H9 (cell line): ENCODE measurements around the gene VWA8. TPM values are rescaled to one million over a fixed set of nuclear protein-coding genes. Genes with fewer than 3 reads are reported as not detected.

Experiments
- DNase-seq: peaks from one replicate; pipeline ENCODE4 v3.0.0-alpha.2; 2017
- H2AFZ ChIP-seq: one replicate; pipeline ENCODE4 v1.6.1; 2013; ENCODE audit warnings: mild to moderate bottlenecking, low read length, control low read depth, moderate library complexity
- H2AK5ac ChIP-seq: 2 replicates; pipeline ENCODE4 v1.6.1; 2013; ENCODE audit warnings: low read length, control low read depth, mixed read lengths; ENCODE audit not compliant: insufficient read length
- H2BK120ac ChIP-seq: one replicate; pipeline ENCODE4 v1.6.1; 2013; ENCODE audit warnings: low read depth, mild to moderate bottlenecking, low read length, control low read depth, inconsistent platforms; ENCODE audit not compliant: poor library complexity, severe bottlenecking
- H2BK12ac ChIP-seq: 2 replicates; pipeline ENCODE4 v1.6.1; 2013; ENCODE audit warnings: low read length, control low read depth, mixed read lengths, low read depth; ENCODE audit not compliant: insufficient read length
- H2BK15ac ChIP-seq: 2 replicates; pipeline ENCODE4 v1.6.1; 2013; ENCODE audit warnings: low read depth, low read length, control low read depth
- H2BK20ac ChIP-seq: one replicate; pipeline ENCODE4 v1.6.1; 2013; ENCODE audit warnings: low read depth, mild to moderate bottlenecking, low read length, control low read depth, inconsistent platforms; ENCODE audit not compliant: poor library complexity, severe bottlenecking
- H2BK5ac ChIP-seq: 2 replicates; pipeline ENCODE4 v1.6.1; 2013; ENCODE audit warnings: low read length, control low read depth, mixed read lengths; ENCODE audit not compliant: insufficient read length
- H3K14ac ChIP-seq: 2 replicates; pipeline ENCODE4 v1.6.1; 2013; ENCODE audit warnings: low read length, control low read depth; ENCODE audit not compliant: insufficient read depth
- H3K18ac ChIP-seq: 2 replicates; pipeline ENCODE4 v1.6.1; 2013; ENCODE audit warnings: low read depth, mild to moderate bottlenecking, mixed read lengths, low read length, control low read depth; ENCODE audit not compliant: insufficient read length
- H3K23ac ChIP-seq: 2 replicates; pipeline ENCODE4 v1.6.1; 2013; ENCODE audit warnings: low read length, control low read depth, mixed read lengths, low read depth; ENCODE audit not compliant: insufficient read length
- H3K23me2 ChIP-seq: 2 replicates; pipeline ENCODE4 v1.6.1; 2013; ENCODE audit warnings: low read depth, mild to moderate bottlenecking, mixed read lengths, low read length, control low read depth; ENCODE audit not compliant: insufficient read length, poor library complexity, severe bottlenecking
- H3K27ac ChIP-seq: 2 replicates; pipeline ENCODE4 v1.5.1; 2013; ENCODE audit warnings: low read length, control low read depth, mixed read lengths, low read depth; ENCODE audit not compliant: insufficient read length
- H3K27me3 ChIP-seq: 2 replicates; pipeline ENCODE4 v1.6.1; 2013; ENCODE audit warnings: low read length, control low read depth, inconsistent platforms; ENCODE audit not compliant: insufficient read depth
- H3K4ac ChIP-seq: 2 replicates; pipeline ENCODE4 v1.6.1; 2013; ENCODE audit warnings: low read depth, mild to moderate bottlenecking, control low read depth, inconsistent platforms, low read length, moderate library complexity
- H3K4me1 ChIP-seq: 2 replicates; pipeline ENCODE4 v1.6.1; 2013; ENCODE audit warnings: low read length, control low read depth, inconsistent platforms; ENCODE audit not compliant: insufficient read depth
- H3K4me2 ChIP-seq: 2 replicates; pipeline ENCODE4 v1.6.1; 2013; ENCODE audit warnings: low read length, control low read depth, mixed read lengths; ENCODE audit not compliant: insufficient read length, insufficient read depth
- H3K56ac ChIP-seq: 2 replicates; pipeline ENCODE4 v1.6.1; 2013; ENCODE audit warnings: low read depth, mild to moderate bottlenecking, mixed read lengths, low read length, control low read depth; ENCODE audit not compliant: insufficient read length
- H3K79me1 ChIP-seq: 2 replicates; pipeline ENCODE4 v1.6.1; 2013; ENCODE audit warnings: low read depth, mild to moderate bottlenecking, moderate library complexity, low read length, control low read depth, inconsistent platforms; ENCODE audit not compliant: insufficient read depth, poor library complexity, severe bottlenecking
- H3K79me2 ChIP-seq: 2 replicates; pipeline ENCODE4 v1.6.1; 2013; ENCODE audit warnings: low read length, control low read depth, inconsistent platforms; ENCODE audit not compliant: insufficient read depth
- H3K9ac ChIP-seq: 2 replicates; pipeline ENCODE4 v1.6.1; 2013; ENCODE audit warnings: low read length, control low read depth, mixed read lengths; ENCODE audit not compliant: insufficient read length; ENCODE audit errors: extremely low read depth
- H3K9me3 ChIP-seq: one replicate; pipeline ENCODE4 v1.6.1; 2013; ENCODE audit warnings: low read depth, low read length, inconsistent platforms; ENCODE audit not compliant: control insufficient read depth
- H3T11ph ChIP-seq: one replicate; pipeline ENCODE4 v1.6.1; 2013; ENCODE audit warnings: mild to moderate bottlenecking, low read length, control low read depth, inconsistent platforms
- H4K20me1 ChIP-seq: one replicate; pipeline ENCODE4 v1.6.1; 2013; ENCODE audit not compliant: control insufficient read depth, insufficient read length, insufficient read depth
- H4K5ac ChIP-seq: 2 replicates; pipeline ENCODE4 v1.6.1; 2013; ENCODE audit warnings: low read depth, mild to moderate bottlenecking, mixed read lengths, low read length, control low read depth; ENCODE audit not compliant: insufficient read length
- H4K8ac ChIP-seq: replicated peaks from 2 replicates; pipeline ENCODE4 v1.6.1; 2013; ENCODE audit warnings: low read length, control low read depth, mixed read lengths, low read depth; ENCODE audit not compliant: insufficient read length
- H4K91ac ChIP-seq: 2 replicates; pipeline ENCODE4 v1.6.1; 2013; ENCODE audit warnings: low read depth, mild to moderate bottlenecking, moderate library complexity, mixed read lengths, low read length, control low read depth; ENCODE audit not compliant: insufficient read length
- H3K27ac Mint-ChIP-seq, 3 experiments: 2 replicates in 2 of 3; 3 replicates in 1 of 3; pipeline ENCODE4 v1.8.0; 2020 to 2021; ENCODE audit warnings: mixed read lengths in 3 of 3, mild to moderate bottlenecking in 1 of 3, moderate library complexity in 1 of 3
- H3K27me3 Mint-ChIP-seq: 2 replicates; pipeline ENCODE4 v1.8.0; 2021; ENCODE audit warnings: low read depth, mild to moderate bottlenecking, moderate library complexity, mixed read lengths
- H3K36me3 Mint-ChIP-seq, 3 experiments: 2 replicates in 2 of 3; 3 replicates in 1 of 3; pipeline ENCODE4 v1.8.0; 2020 to 2021; ENCODE audit warnings: low read depth in 3 of 3, mixed read lengths in 3 of 3; ENCODE audit not compliant: insufficient read depth in 1 of 3
- H3K4me1 Mint-ChIP-seq, 2 experiments: 2 replicates each; pipeline ENCODE4 v1.8.0; 2020; ENCODE audit warnings: mixed read lengths in 2 of 2
- H3K4me3 Mint-ChIP-seq, 2 experiments: 2 replicates in 1 of 2; 3 replicates in 1 of 2; pipeline ENCODE4 v1.8.0; 2020 to 2021; ENCODE audit warnings: mild to moderate bottlenecking in 2 of 2, mixed read lengths in 2 of 2, moderate library complexity in 1 of 2
- H3K9me3 Mint-ChIP-seq, 2 experiments: 2 replicates in 1 of 2; 3 replicates in 1 of 2; pipeline ENCODE4 v1.8.0; 2020; ENCODE audit warnings: mild to moderate bottlenecking in 2 of 2, mixed read lengths in 2 of 2, moderate library complexity in 1 of 2
- WGBS: extraction: QIAGEN DNeasy Blood & Tissue Kit; methylation state at CpG from one replicate; pipeline ENCODE4 v1.1.7; 2013; ENCODE audit warnings: missing lambda C conversion rate, low lambda C conversion rate, mixed read lengths; ENCODE audit not compliant: insufficient read length; ENCODE audit errors: extremely low coverage; 5-methylcytosine and 5-hydroxymethylcytosine counted together
- total RNA-seq: library from RNA; stranded (reverse); gene quantifications from 2 replicates; pipeline ENCODE4 v1.2.1, GENCODE V29; 2021
- TF ChIP-seq, protein P1 (sequence below): fragments of 200-600 bp; sonication (generic); conservative IDR thresholded peaks from 3 replicates; pipeline ENCODE4 v1.8.0; 2021; ENCODE audit warnings: antibody characterized with exemption, mild to moderate bottlenecking

Gene VWA8
- total RNA-seq, 1 experiment from 2014 or later: 17.4 TPM

DNA sequence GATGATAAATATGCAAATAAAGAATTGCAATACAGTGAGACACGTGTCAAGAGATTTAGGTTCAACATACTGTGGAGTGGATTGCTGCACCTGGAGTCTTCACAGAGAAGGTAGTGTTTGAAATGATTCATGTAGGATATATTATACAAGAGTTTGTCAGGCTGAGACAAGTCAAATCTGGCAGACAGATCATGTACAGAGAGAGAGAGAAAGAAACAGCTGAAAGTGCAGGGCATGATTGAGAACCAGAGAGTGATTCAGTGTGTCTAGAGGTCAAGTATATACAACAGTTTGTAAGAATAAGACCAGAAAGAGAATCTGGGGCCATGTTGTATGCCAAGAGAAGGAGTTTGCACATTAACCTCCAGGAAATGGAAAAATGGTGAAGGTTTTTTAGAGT, 2.1 kb upstream of the VWA8 start:
- Histone ChIP-seq H4K91ac (no peak overlapping the region), H3K27me3 (no peaks in the 10 kb centered on the region), H4K8ac (no peak overlapping the region), H2BK5ac (no peak overlapping the region), H3K56ac (no peak overlapping the region), H2BK20ac (no peak overlapping the region), H3K27ac (no peak overlapping the region), H3K4ac (no peak overlapping the region), H3K23me2 (peaks cover 3% of the 10 kb centered on the region), H2AFZ (no peak overlapping the region), H2BK12ac (no peak overlapping the region), H3K9me3 (no peaks in the 10 kb centered on the region), H3T11ph (no peak overlapping the region), H3K79me2 (peaks cover 3% of the 10 kb centered on the region; the same call in 1 of the 2 replicates), H2AK5ac (no peak overlapping the region), H4K20me1 (no peaks in the 10 kb centered on the region), H3K79me1 (no peaks in the 10 kb centered on the region), H3K23ac (no peak overlapping the region), H2BK120ac (no peak overlapping the region), H4K5ac (no peak overlapping the region), H3K9ac (no peak overlapping the region), H3K4me2 (no peak overlapping the region), H3K4me1 (peaks cover 3% of the 10 kb centered on the region; the same call in 1 of the 2 replicates), H3K18ac (no peak overlapping the region), H3K14ac (no peak overlapping the region), H2BK15ac (no peak overlapping the region)
- Mint-ChIP-seq H3K4me1 (peaks cover 14 to 17% of the 10 kb centered on the region in 2 experiments), H3K36me3 (no peaks in the 10 kb centered on the region), H3K27me3 (peaks cover 4% of the 10 kb centered on the region; the same call in 1 of the 2 replicates), H3K9me3 (no peaks in the 10 kb centered on the region), H3K27ac (no peak overlapping the region), H3K4me3 (no peak overlapping the region)
- TF ChIP-seq, protein P1, sequence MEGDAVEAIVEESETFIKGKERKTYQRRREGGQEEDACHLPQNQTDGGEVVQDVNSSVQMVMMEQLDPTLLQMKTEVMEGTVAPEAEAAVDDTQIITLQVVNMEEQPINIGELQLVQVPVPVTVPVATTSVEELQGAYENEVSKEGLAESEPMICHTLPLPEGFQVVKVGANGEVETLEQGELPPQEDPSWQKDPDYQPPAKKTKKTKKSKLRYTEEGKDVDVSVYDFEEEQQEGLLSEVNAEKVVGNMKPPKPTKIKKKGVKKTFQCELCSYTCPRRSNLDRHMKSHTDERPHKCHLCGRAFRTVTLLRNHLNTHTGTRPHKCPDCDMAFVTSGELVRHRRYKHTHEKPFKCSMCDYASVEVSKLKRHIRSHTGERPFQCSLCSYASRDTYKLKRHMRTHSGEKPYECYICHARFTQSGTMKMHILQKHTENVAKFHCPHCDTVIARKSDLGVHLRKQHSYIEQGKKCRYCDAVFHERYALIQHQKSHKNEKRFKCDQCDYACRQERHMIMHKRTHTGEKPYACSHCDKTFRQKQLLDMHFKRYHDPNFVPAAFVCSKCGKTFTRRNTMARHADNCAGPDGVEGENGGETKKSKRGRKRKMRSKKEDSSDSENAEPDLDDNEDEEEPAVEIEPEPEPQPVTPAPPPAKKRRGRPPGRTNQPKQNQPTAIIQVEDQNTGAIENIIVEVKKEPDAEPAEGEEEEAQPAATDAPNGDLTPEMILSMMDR: no peak
- DNase-seq: no peak
- no CpG with 5 or more reads among the region's 1 CpG for WGBS
